Activated CD4-positive, alpha-beta T cell treated with anti-CD3 and anti-CD28 coated beads, Interleukin-2, amount 50 U/mL, for 1 hour (primary cell): ENCODE measurements around the gene ACTL10.
"Not testable (repeated sequence)": the region's sequence is repeated elsewhere in the genome, so short reads cannot be mapped to it uniquely, and the experiment has no call there.

Source experiments
- DNase-seq: peaks from one replicate; pipeline ENCODE4 v3.0.0-alpha.2; 2020

Gene ACTL10

DNA sequence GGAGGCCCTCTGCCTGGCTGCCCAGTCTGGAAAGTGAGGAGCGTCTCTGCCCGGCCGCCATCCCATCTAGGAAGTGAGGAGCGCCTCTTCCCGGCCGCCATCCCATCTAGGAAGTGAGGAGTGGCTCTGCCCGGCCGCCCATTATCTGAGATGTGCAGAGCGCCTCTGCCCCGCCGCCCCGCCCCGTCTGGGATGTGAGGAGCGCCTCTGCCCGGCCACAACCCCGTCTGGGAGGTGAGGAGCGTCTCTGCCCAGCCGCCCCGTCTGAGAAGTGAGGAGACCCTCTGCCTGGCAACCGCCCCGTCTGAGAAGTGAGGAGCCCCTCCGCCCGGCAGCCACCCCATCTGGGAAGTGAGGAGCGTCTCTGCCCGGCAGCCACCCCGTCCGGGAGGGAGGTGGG is 32.2 kb downstream of the ACTL10 start:
- not testable (repeated sequence) for DNase-seq

- not testable (repeated sequence) for DNase-seq
These were observed 34.1 kb downstream of the ACTL10 start for GRCh38 chr20:33700696-33701441.

GRCh38 chr20:33701629-33702450 is 35.1 kb downstream of the ACTL10 start:
- no peak for DNase-seq

GRCh38 chr20:33702861-33703260 is 36.1 kb downstream of the ACTL10 start:
- no peak for DNase-seq

- DNase-seq, result no peak
These were observed 36.9 kb downstream of the ACTL10 start for GRCh38 chr20:33703498-33704137.

- no peak for DNase-seq
These were observed 37.6 kb downstream of the ACTL10 start for GRCh38 chr20:33704197-33704924.

DNA sequence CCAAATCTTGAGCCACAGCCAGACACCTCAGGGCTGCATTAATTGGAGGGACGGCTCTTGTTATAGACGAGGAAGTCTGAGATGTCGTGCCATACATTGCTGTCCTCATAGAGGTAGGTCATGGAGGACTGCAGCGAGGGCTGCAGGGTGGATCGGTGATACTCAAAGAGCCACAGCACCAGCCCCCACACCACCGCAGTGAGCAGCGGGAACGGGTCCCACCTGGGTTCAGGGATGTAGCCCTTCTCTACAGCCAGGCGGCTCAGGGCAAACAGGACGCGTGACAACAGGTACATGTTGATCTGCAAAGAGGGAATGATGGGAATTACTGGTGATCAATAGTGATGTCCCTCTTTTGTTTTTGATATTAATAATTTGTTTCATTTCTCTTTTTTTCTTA is 40.9 kb downstream of the ACTL10 start:
- no peak for DNase-seq

DNA sequence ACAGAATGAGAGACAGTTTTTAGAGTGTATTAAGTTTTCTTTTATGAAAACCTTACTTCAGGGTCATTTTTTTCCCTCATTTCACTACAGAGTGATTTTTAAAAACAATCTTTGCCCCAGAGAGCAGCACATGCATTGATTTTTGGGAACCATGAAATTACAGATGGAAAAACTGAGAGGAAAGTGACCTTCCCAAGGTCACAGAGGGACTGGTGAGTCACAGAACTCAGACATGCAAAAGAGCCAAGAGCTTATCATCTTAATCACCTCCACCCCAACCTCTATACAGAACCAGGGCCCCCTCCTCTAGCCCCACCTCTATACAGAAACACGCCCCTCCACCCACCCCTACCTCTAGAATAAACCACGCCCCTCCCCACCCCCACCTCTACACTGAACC is 42.7 kb downstream of the ACTL10 start:
- no peak for DNase-seq

DNA sequence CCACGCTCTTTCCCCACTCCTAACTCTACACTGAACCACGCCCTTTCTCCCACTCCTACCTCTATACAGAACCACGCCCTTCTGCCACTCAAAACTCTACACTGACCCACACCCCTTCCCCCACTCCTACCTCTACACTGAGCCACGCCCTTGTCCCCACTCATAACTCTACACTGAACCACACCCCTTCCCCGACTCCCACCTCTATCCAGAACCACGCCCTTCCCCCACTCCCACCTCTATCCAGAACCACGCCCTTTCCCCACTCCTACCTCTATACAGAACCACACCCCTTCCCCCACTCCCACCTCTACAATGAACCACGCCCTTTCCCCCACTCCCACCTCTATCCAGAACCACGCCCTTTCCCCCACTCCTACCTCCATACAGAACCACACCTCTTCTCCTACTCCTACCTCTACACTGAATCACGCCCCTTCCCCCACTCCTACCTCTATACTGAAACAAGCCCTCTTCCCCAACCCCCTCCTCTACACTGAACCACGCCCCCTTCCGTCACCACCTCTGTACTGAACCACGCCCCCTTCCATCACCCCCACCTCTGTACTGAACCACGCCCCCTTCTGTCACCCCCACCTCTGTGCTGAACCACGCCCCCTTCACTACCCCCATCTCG is 43.3 kb downstream of the ACTL10 start:
- no peak for DNase-seq

DNA sequence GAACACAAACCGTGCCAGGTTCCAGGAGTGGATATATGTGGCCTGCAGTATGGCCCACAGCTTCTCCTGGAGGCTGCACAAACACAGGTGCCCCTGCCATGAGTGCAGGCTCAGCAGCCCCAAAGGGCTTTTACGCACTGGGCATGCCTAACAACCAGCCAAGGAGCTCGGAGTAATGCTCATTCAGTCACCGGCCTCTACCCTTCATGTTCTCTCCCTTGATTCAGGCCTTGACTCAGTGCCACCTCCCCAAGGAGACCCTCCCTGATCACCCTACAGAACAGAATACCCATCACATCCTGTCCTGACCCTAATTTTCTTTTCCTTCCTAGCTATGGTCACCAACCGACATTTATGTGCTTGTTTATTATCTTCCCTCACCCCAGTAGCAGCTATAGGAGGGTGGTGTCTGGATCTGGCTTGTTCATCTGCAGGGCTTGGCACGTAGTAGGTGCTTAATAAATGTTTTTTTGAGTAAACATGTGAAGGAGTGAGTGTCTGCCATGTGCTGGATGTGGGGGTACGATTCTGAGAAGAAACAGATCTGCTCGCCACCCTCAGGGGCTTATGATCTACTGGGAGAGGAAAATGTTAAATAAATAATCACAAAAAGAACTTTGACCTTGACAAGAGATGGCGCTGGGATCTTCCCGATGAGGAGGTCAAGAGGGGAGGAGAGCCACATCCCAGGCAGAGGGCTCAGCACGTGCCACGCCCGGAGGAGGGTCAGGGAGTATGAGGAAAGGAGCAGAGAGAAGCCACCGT is 44.1 kb downstream of the ACTL10 start:
- no peak for DNase-seq

DNA sequence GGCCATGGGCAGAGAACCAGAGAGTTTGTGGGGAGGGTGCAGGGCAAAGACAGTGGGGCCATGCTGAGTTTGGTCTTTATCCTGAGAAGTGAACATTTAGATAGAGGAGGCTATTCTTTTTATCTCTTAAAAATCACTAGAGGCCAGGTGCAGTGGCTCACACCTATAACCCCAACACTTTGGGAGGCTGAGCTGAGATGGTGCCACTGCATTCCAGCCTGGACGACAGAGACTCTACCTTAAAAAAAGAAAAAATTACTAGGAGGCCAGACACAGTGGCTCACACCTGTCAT is 44.6 kb downstream of the ACTL10 start:
- no peak for DNase-seq

DNA sequence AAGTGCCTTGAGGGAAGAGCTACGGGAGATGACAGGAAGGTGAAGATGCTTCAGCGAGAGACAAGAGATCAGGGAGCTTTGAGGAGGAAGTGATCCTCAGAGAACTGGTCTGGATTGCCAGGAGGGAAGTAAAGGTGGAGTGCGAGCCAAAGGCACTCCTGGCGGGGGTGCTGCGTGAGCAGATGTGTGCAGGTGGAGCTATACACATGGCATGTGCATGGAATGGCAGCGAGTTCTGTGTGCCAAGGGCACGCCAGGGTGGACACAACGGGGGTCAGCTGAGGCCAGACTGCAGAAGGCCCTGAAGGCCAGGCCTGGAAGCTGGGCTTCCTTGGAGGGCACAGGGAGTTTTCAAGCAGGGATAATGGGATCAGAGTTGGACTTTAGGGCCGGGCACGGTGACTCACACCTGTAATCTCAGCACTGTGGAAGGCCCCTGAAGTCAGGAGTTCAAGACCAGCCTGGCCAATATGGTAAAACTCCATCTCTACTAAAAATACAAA is 47.2 kb downstream of the ACTL10 start:
- DNase-seq, result no peak

DNA sequence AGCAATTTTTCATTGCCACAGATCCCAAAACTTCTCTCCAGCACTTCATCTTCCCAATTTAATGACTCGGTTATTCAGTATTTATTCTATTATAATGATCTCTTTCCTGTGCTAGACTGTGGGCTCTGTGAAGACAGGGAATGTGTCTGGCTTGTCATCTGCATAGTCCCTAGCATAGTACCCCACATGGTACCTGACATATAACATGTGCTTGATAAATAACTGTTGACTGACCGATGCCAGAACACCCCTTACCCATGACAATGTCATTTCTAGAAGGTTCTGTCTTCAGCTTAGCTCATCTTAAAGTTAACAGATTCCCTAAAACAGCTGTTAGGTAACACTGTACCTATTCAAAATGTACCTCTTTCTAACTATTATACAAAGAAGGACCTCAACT is 49.8 kb downstream of the ACTL10 start:
- DNase-seq, result no peak
